Measurements from ENCODE around the gene PRKAG2.

The PRKAG2 gene

DNA sequence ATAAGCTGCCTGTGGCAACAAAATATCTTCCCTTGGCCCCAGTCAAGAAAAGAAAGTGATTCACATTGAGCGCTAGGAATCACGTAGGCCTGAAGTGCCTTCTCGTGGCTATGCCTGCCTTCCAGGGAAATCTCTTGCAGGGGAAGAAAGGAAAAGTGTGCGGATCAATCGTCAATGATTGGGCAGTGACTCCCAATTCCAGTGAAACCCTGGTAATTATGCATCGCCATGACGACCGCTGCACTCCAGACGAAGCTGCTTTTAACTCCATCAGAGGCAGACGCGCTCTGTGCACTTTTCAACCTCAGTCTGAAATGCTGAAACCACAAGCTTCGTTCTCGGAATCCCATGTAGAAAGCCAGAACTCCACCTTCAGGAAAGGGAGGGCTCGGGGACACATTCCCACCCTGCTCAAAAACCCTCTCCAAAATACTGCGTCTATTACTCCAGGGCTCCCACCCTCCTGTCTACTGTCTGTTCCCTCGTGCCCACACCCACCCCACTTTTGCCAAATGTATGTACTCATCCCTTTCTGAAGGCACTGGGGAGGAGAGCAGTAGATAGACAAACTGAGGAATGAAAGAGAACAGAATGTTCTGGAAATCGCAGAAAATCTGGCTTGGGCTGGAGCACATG is 24.2 kb upstream of the PRKAG2 start:
- no peak for DNase-seq (ENCODE audit: extremely low read depth in 1 of 2, low read depth in 1 of 2)

DNA sequence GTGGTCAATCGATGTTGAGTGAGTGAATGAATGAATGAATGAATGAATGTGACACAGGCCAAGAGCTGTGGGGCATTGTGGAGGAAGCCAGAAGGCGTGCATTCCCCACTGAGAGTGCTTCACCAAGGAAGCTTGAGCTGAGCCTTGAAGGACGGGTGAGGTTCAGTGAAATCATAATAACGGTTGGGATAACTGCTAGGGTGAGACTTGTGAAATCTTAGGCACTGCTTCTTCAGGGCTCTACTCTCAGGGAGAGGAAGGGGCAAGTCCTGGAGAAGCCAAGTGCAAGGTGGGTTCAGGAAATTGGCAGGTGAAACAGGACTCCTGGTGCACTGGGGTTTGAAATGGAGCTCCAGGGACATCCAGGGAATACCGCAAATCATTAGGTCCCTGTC is 23.7 kb upstream of the PRKAG2 start:
- DNase-seq (ENCODE audit: extremely low read depth in 1 of 2, low read depth in 1 of 2): no peak

DNA sequence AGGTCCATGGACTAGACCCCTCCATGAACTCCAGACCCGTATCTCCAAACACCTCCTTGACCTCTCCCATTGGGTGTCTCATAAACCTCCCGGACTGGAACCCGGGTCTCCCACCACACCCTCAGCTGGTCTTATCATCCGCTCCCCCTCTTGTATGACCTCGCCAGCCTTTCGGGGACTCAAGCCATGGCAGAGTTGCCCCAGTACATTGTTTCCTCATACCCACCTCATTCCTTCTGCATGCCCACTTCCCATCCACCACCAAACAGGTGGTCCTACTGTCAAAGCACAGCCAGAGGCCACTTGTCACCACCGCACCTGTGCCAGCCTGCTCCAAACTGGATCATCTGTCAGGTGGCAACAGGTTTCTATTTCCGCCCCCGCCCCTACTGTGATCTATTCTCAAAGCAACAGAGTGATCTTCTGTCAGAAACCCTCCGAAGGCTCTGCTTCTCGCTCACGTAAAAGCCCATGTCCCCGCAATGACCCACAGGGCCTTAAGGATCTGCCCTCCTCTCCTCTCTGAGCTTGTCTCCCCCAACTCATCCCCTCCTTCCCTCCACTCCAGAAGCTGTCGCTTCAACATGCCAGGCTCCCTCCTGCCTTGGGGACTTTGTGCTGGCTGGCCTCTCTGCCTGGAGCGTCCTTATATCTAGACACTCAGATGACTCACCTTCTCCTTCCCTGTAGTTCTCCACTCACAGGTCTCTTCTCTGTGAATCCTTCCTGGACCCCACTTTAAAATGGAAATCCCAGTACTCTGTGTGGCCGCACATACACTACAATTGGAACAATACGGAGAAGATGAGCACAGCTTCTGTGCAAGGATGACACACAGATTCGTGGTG is 22.8 kb upstream of the PRKAG2 start:
- no peak for DNase-seq (ENCODE audit: extremely low read depth in 1 of 2, low read depth in 1 of 2)

- DNase-seq (ENCODE audit: extremely low read depth in 1 of 2, low read depth in 1 of 2): no peak
Measured at GRCh38 chr7:151897951-151898686, 21.2 kb upstream of the PRKAG2 start.

DNA sequence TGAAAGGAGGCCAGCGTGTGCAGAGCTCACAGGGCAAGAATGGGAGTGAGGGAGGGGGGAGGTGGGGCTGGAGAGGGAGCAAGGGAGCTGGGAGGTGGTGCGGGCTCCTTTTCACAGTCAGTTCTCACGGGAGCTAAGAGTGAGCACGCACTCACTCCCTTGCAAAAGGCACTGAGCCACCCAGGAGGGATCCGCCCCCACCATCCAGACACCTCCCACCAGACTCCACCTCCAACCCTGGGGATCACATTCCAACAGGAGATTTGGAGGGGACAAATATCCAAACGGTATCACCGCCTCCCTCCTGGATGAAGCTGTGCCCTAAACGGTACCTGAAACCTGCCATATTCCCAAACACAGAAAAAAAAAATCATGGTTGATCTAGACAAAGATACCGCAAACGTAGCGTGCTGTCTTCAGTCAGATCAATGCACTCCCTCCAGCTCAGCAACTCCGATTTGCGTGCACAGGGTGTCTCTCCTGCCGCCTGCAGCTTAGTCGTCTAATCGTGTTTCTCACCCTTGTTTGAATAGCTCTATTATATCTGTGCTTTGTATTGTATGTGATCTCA is 20.3 kb upstream of the PRKAG2 start:
- no peak for DNase-seq (ENCODE audit: extremely low read depth in 1 of 2, low read depth in 1 of 2)

GRCh38 chr7:151896486-151896885 is 19.6 kb upstream of the PRKAG2 start:
- no peak for DNase-seq (ENCODE audit: extremely low read depth in 1 of 2, low read depth in 1 of 2)

GRCh38 chr7:151896086-151896485 is 19.2 kb upstream of the PRKAG2 start:
- DNase-seq (ENCODE audit: extremely low read depth in 1 of 2, low read depth in 1 of 2): no peak

DNA sequence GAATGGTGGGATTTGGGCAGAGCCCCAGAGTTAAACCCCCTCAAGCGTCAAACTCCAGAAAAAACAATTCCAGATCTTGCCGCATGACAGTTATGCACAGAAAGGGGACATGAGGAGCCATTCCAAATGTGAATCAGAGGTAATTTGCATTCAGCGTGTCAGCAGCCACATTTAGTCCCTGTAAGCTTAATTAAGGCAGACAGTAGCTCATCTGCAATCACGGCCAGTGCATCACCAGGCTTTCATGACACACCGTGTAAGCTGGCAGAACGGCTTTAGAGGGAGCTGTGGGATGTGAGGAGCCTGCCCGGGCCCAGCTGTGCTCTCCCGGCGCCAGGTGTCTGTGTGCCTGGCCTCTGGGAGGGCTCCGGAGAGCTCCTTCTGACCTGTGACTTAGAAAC is 18.7 kb upstream of the PRKAG2 start:
- no peak for DNase-seq (ENCODE audit: extremely low read depth in 1 of 2, low read depth in 1 of 2)

DNA sequence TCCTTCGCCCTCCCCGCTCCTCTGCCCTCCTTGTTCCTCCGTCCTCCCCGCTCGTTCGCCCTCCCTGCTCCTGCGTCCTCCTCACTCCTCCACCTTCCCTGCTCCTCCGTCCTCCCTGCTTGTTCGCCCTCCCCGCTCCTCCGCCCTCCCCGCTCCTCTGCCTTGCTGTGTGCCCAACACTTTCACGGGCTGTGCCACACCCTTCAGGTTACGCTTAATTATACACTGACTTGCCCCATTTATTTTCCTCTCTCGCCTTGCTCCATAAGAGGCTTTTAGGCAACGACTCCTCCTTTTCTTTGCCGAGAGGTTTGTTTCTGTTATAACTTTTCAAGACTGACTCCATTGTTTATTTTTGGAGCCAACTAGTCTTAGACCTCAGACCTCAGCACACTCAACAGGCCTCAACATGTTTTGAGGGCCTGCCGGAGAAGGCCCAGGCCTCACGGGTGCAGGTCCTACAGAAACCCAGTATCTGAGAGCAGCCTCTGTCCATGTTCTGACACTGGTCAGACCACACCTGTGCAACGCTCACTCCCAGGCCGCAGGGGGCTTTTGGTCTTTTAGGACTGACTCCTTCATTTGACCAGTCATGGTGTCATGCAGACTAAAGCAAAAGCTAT is 18.2 kb upstream of the PRKAG2 start:
- no peak for DNase-seq (ENCODE audit: extremely low read depth in 1 of 2, low read depth in 1 of 2)

DNA sequence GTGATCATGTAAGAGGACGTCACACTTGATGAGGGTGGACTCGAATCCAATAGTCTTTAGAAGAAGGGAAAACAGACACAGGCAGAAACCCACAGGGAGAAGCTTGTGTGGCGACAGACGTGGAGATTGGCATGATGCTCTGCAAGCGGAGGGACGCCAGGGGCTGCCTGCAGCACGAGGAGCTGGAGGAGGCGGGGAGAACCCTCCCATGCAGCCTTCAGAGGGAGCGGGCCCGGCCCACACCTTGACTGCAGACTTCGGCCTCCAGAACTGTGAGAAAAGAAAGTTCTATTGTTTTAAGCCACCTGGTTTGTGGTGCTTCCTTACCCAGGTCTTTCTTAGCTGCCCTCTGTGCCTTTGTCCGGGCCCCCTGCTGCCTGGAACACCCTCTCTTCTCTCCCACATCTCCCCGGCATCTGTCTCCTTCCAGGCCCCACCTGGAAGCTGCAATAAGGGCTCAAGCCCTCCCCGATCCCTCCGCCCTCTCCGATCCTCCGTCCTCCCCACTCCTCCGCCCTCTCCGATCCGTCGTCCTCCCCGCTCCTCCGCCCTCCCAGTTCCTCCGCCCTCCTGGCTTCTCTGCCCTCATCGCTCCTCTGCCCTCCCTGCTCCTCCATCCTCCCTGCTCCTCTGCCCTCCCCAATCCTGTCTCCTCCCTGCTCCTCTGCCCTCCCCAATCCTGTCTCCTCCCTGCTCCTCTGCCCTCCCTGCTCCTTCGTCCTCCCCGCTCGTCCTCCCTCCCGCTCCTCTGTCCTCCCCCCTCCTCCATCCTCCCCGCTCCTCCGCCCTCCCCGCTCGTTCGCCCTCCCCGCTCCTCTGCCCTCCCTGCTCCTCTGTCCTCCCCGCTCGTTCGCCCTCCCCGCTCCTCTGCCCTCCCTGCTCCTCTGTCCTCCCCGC is 17.4 kb upstream of the PRKAG2 start:
- no peak for DNase-seq (ENCODE audit: extremely low read depth in 1 of 2, low read depth in 1 of 2)

- DNase-seq (ENCODE audit: extremely low read depth in 1 of 2, low read depth in 1 of 2): no peak
Measured at GRCh38 chr7:151893405-151893923, 16.5 kb upstream of the PRKAG2 start.

- DNase-seq (ENCODE audit: extremely low read depth in 1 of 2, low read depth in 1 of 2): no peak
Measured at GRCh38 chr7:151891753-151892152, 14.8 kb upstream of the PRKAG2 start.

DNA sequence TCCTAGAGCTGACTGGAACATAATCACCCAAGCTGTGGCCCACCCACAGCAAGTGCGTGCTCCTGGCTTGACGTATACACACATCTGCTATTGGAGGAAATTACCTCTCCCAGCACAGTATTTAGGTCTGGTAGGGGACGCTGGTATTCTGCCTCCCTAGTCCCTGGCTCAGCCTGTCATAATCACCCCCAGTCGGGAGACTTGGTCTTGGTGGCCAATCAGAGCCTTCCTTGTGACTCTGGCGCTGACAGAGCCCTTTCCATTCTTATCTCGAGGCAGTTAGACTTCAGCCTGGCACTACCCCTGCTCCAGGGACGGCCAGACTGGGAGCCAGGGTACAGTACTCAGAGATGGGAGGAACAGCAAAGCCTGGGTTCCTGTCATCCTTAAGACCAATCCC is 14.3 kb upstream of the PRKAG2 start:
- DNase-seq (ENCODE audit: extremely low read depth in 1 of 2, low read depth in 1 of 2): no peak

DNA sequence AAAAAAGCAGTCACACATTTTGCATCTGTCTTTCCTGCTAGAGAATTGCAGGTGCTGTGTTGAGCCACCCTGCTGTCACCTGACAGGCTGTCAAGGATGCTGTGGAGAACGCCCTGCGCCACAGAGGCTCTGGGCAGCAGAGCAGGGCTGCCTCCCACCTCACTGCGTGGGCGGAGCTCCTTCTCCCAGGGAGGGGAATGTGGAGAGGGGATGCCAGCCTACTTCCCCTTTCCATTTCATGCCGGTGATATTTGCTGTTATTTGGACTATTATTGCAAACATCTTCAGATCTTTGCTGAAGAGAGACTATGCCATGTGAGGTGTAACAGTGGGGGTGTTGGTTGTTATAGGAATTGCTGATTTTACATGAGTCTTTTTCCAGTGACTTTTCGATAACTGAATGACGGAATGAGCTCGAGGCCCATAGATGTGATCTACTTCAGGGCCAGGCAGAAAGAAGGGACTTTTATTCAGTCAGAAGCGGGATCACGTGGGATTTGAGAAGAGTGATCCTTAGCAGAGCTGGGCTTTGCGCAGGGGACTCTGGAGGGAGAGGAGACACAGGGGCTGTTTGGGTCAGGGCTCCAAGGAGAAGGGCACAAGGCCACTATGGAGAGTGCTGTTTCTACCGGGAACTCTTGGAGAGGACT is 13.6 kb upstream of the PRKAG2 start:
- no peak for DNase-seq (ENCODE audit: extremely low read depth in 1 of 2, low read depth in 1 of 2)

GRCh38 chr7:151889406-151890354 is 12.8 kb upstream of the PRKAG2 start:
- DNase-seq (ENCODE audit: extremely low read depth in 1 of 2, low read depth in 1 of 2): no peak

DNA sequence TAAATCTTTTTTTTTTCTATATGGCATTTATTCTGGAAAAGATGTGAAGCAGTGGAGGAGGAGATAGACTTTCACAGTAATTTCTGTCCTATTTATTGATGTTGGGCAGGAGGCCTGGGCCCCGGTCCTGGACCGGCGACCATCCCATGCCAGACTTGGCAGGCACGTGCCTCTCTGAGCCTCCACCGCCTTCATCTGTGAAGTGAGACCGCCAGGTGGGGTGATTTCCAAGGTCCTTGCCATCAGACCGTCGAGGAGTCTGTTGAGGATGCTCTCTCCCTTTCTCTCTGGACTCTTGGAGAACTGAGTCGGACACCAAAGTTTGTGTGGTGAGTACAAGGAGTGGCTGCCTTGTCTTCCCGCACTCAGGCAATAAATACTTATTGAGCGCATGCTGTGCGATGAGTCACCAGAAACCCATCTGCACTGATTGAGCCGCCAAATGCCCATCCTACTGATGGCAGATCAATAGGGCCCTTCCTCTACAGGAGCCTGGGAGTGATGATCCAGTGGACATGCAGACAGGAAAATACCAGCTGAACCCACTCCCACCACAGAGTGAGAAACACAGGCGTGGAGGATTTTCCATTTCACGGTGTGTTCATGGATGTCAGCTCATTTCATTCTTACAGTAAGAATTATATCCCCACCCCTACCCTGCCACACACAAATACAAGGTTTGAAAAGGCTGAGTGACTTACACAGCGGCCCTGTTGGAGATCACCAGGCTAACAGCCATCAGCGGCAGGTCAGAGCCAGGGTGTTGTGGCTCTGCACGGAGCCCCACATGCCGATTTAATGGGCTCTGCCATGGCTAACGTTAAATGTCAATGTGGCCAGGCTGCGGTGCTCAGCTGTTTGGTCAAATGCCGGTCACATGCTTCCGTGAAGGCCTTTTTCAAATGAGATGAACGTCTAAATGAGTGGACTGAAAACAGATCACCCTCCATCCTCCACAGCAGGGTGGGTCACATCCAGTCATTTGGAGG is 11.5 kb upstream of the PRKAG2 start:
- DNase-seq (ENCODE audit: extremely low read depth in 1 of 2, low read depth in 1 of 2): no peak

GRCh38 chr7:151886783-151887182 is 9.9 kb upstream of the PRKAG2 start:
- DNase-seq (ENCODE audit: extremely low read depth in 1 of 2, low read depth in 1 of 2): no peak
